SU-DHL-6 (cell line): ENCODE data around the gene ANXA2.

Source experiments
- H2AFZ ChIP-seq: fragments of 200-600 bp; sonication (generic); 2 replicates; pipeline ENCODE4 v1.6.1; 2014; ENCODE audit warnings: low read depth, mild to moderate bottlenecking, moderate library complexity, mixed read lengths, antibody characterized with exemption, low read length; ENCODE audit not compliant: severe bottlenecking
- H3F3A ChIP-seq: fragments of 200-600 bp; shearing (Covaris generic); 2 replicates; pipeline ENCODE4 v1.6.0; 2016; ENCODE audit warnings: antibody characterized with exemption, mild to moderate bottlenecking; ENCODE audit not compliant: insufficient read depth
- H3K27ac ChIP-seq: fragments of 200-600 bp; sonication (generic); 2 replicates; pipeline ENCODE4 v1.5.1; 2016; ENCODE audit warnings: low read depth, mild to moderate bottlenecking, low read length, moderate library complexity, mixed read lengths
- H3K27me3 ChIP-seq: fragments of 200-600 bp; sonication (generic), shearing (Covaris generic); 2 replicates; pipeline ENCODE4 v1.6.0; 2014; ENCODE audit warnings: mild to moderate bottlenecking, low read length
- H3K36me3 ChIP-seq: fragments of 200-600 bp; sonication (generic); 2 replicates; pipeline ENCODE4 v1.6.1; 2014; ENCODE audit warnings: mild to moderate bottlenecking, low read length, mixed read lengths
- H3K4me2 ChIP-seq: fragments of 300-600, 200-600 bp; shearing (Covaris generic), sonication (generic); 2 replicates; pipeline ENCODE4 v1.6.0; 2014; ENCODE audit warnings: low read length, low read depth, mild to moderate bottlenecking; ENCODE audit not compliant: poor library complexity, severe bottlenecking
- H3K4me3 ChIP-seq: fragments of 200-600 bp; sonication (generic); 2 replicates; pipeline ENCODE4 v1.5.1; 2014; ENCODE audit warnings: antibody characterized with exemption, low read length, mild to moderate bottlenecking, mixed read lengths; ENCODE audit not compliant: insufficient read depth, poor library complexity, severe bottlenecking
- H3K79me2 ChIP-seq: fragments of 200-600 bp; sonication (generic); 2 replicates; pipeline ENCODE4 v1.6.1; 2014; ENCODE audit warnings: mild to moderate bottlenecking, low read length, moderate library complexity; ENCODE audit not compliant: insufficient read depth
- H3K9ac ChIP-seq: fragments of 200-600 bp; sonication (generic); 2 replicates; pipeline ENCODE4 v1.7.0; 2014; ENCODE audit warnings: mild to moderate bottlenecking, low read length
- H3K9me2 ChIP-seq: fragments of 200-600 bp; sonication (generic); replicated peaks from 2 replicates; pipeline ENCODE4 v1.6.1; 2014; ENCODE audit warnings: low read length; ENCODE audit not compliant: insufficient read depth
- H3K9me3 ChIP-seq: fragments of 200-600 bp; sonication (generic); 2 replicates; pipeline ENCODE4 v1.6.1; 2014; ENCODE audit warnings: low read length, mixed read lengths; ENCODE audit not compliant: insufficient read depth
- H4K20me1 ChIP-seq: fragments of 200-600 bp; sonication (generic); 2 replicates; pipeline ENCODE4 v1.6.1; 2014; ENCODE audit warnings: low read depth, mild to moderate bottlenecking, antibody characterized with exemption, low read length, moderate library complexity, mixed read lengths
- CTCF ChIP-seq: fragments of 200-600 bp; sonication (generic); IDR thresholded peaks from one replicate; pipeline ENCODE4 v1.5.1; 2017; ENCODE audit warnings: antibody characterized with exemption, mild to moderate bottlenecking, low read length, moderate library complexity; ENCODE audit not compliant: insufficient read depth, poor library complexity, severe bottlenecking
- EZH2phosphoT487 ChIP-seq: fragments of 200-600 bp; sonication (generic), shearing (Covaris generic); conservative IDR thresholded peaks from 2 replicates; pipeline ENCODE4 v1.6.1; 2018; ENCODE audit warnings: mild to moderate bottlenecking, antibody characterized with exemption, low read length, moderate library complexity, mixed read lengths

Gene ANXA2

GRCh38 chr15:60372756-60373155, 25.0 kb downstream of the ANXA2 start:
- Histone ChIP-seq H3K9me3 (no peaks in the 10 kb centered on the region), H3K4me2 (no peak overlapping the region), H3K4me3 (no peak overlapping the region), H3K79me2 (no peaks in the 10 kb centered on the region), H3K9me2 (no peaks in the 10 kb centered on the region), H3K9ac (no peak overlapping the region), H3K27ac (no peak overlapping the region), H2AFZ (no peak overlapping the region), H3F3A (no peaks in the 10 kb centered on the region), H4K20me1 (no peaks in the 10 kb centered on the region), H3K36me3 (no peaks in the 10 kb centered on the region), H3K27me3 (no peaks in the 10 kb centered on the region)
- TF ChIP-seq CTCF (no peak), EZH2phosphoT487 (no peak)

GRCh38 chr15:60372227-60372626, 25.6 kb downstream of the ANXA2 start:
- H2AFZ ChIP-seq, result no peak overlapping the region
- no peaks in the 10 kb centered on the region for H3K9me3 ChIP-seq
- H3K27ac ChIP-seq, result no peak overlapping the region
- no peak overlapping the region for H3K4me2 ChIP-seq
- no peak overlapping the region for H3K4me3 ChIP-seq
- no peak overlapping the region for H3K9ac ChIP-seq
- no peaks in the 10 kb centered on the region for H3K9me2 ChIP-seq
- no peaks in the 10 kb centered on the region for H3F3A ChIP-seq
- H3K36me3 ChIP-seq, result no peaks in the 10 kb centered on the region
- TF ChIP-seq CTCF (no peak), EZH2phosphoT487 (no peak)
- no peaks in the 10 kb centered on the region for H3K27me3 ChIP-seq
- no peaks in the 10 kb centered on the region for H4K20me1 ChIP-seq
- no peaks in the 10 kb centered on the region for H3K79me2 ChIP-seq

- no peaks in the 10 kb centered on the region for H3K79me2 ChIP-seq
- no peaks in the 10 kb centered on the region for H3K27me3 ChIP-seq
- TF ChIP-seq EZH2phosphoT487 (no peak), CTCF (no peak)
- no peak overlapping the region for H2AFZ ChIP-seq
- H3K9me2 ChIP-seq, result no peaks in the 10 kb centered on the region
- no peaks in the 10 kb centered on the region for H3K36me3 ChIP-seq
- no peak overlapping the region for H3K4me3 ChIP-seq
- H4K20me1 ChIP-seq, result no peaks in the 10 kb centered on the region
- no peaks in the 10 kb centered on the region for H3F3A ChIP-seq
- H3K9ac ChIP-seq, result no peak overlapping the region
- H3K4me2 ChIP-seq, result no peak overlapping the region
- H3K9me3 ChIP-seq, result no peaks in the 10 kb centered on the region
- H3K27ac ChIP-seq, result no peak overlapping the region
These were observed 26.4 kb downstream of the ANXA2 start for GRCh38 chr15:60371175-60372051.
